Adipocyte (in vitro differentiated cells): ENCODE measurements around the gene CD72.
A peak's percentile ranks its signal among the peaks of the same experiment; 100 is the strongest.
"Not testable (repeated sequence)": the region's sequence is repeated elsewhere in the genome, so short reads cannot be mapped to it uniquely, and the experiment has no call there.

ENCODE experiments used
- DNase-seq: peaks from one replicate; pipeline ENCODE4 v3.0.0-alpha.2; 2015; ENCODE audit warnings: low read depth
- H3K27me3 ChIP-seq: replicated peaks from 2 replicates; pipeline ENCODE4 v1.7.0; 2013; ENCODE audit warnings: mild to moderate bottlenecking, low read length, moderate library complexity; ENCODE audit not compliant: control insufficient read depth, insufficient read depth
- H3K36me3 ChIP-seq: 2 replicates; pipeline ENCODE4 v1.7.0; 2013; ENCODE audit warnings: low read length, mild to moderate bottlenecking, moderate library complexity; ENCODE audit not compliant: control insufficient read depth, insufficient read depth, severe bottlenecking
- H3K4me1 ChIP-seq: 2 replicates; pipeline ENCODE4 v1.7.0; 2013; ENCODE audit warnings: mild to moderate bottlenecking, low read length, moderate library complexity; ENCODE audit not compliant: control insufficient read depth, insufficient read depth
- H3K4me3 ChIP-seq: 2 replicates; pipeline ENCODE4 v1.7.0; 2013; ENCODE audit warnings: mild to moderate bottlenecking, low read length, moderate library complexity
- H3K9ac ChIP-seq: 2 replicates; pipeline ENCODE4 v1.7.0; 2013; ENCODE audit warnings: mild to moderate bottlenecking, low read length, moderate library complexity
- H3K9me3 ChIP-seq: 2 replicates; pipeline ENCODE4 v1.7.0; 2013; ENCODE audit warnings: mild to moderate bottlenecking, low read length, moderate library complexity; ENCODE audit not compliant: control insufficient read depth

The CD72 gene

DNA sequence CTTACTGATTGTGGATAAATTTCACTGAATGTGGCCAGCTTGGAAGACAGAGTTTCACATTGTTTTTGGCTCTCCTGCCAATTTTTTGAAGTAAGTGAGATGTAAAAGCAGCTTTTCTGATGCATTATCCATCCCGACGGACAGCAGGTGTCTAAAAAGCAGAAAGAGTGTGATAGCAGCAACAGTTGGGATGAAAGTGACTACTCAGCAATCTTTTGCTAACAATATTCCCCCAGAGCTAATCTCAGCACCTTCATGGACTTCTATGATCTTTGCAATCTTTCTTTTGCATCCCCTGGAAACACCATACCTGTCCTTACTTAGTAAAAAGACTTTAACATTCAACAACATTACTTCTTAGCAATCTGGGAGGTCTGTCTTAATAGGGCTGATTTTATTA, 5.4 kb downstream of the CD72 start:
- Histone ChIP-seq H3K9ac (no peak overlapping the region), H3K27me3 (no peaks in the 10 kb centered on the region), H3K4me1 (no peaks in the 10 kb centered on the region)

DNA sequence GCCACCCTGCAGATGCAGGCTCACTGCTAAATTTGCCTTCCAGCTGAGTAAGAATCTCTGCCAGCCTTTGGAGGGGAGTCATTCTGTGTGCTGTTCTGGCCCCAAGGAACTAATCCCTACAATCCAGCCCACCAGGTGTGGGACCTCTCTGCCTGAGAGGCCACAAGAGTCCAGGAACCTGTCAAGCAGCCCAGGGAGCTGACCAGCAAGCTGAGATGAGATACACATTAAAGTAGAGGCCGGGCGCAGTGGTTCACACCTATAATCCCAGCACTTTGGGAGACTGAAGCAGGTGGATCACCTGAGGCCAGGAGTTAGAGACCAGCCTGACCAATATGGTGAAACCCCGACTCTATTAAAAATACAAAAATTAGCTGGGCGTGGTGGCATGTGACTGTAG, 6.1 kb downstream of the CD72 start:
- not testable (repeated sequence) for H3K9me3 ChIP-seq, DNase-seq

More for the DNA sequence above, 5.4 kb downstream of the CD72 start:
- no peak overlapping the region for H3K4me3 ChIP-seq
- H3K9me3 ChIP-seq, result no peaks in the 10 kb centered on the region
- H3K36me3 ChIP-seq, result peaks cover 24% of the 10 kb centered on the region
- DNase-seq, result no peak

DNA sequence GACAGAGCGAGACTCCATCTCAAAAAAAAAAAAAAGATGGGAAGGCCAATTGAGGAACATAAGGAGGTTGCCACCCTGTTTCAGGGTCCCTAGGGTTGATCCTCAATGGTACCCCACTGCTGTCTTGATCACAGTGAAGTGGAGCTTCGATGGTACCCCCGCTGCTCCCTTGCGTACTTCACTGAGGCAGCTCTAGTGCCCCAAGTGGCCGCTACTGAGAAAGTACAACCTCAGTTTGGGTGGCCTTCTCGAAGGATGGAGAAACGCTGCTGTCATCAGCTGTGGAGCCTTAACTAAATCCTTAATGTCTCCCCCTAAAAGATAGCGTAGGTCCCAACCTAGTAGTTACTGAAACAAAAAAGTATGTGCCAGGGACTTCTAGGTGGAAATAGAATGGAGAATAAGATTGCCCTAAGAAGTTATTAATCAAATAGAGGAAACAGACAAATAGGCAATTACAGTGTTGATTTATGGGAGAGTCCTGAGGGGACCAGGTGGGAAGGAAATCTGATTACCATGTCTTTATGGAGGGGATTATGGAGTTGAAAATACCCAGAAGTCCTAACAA, 6.9 kb downstream of the CD72 start:
- H3K36me3 ChIP-seq, result peaks cover 32% of the 10 kb centered on the region
- peaks cover 8% of the 10 kb centered on the region for H3K4me1 ChIP-seq
- no peak overlapping the region for H3K4me3 ChIP-seq
- no peaks in the 10 kb centered on the region for H3K9me3 ChIP-seq
- no peaks in the 10 kb centered on the region for H3K27me3 ChIP-seq
- no peak overlapping the region for H3K9ac ChIP-seq
- peak; percentile 70 for DNase-seq

More for the DNA sequence above, 6.1 kb downstream of the CD72 start:
- not testable (repeated sequence) for H3K4me3 ChIP-seq, H3K27me3 ChIP-seq, H3K4me1 ChIP-seq, H3K9ac ChIP-seq
- peaks cover 32% of the 10 kb centered on the region for H3K36me3 ChIP-seq

DNA sequence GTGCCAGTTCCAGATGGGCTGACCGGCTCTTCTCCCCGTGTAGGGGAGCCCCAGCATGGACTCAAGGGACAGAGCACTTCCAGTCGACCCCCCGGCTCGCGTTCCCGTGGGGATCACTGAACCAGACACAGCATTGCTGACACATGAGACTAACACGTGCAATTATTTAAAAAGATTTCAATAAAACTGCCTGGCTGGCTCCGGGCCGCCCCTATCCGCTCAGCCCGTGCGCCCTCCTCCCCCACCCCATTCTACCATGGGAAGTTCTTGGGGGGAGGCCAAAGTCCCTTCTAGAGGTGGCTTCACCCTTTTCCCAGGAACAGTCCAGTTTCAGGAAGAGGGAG, 8.4 kb downstream of the CD72 start:
- Histone ChIP-seq H3K4me1 (peaks cover 14% of the 10 kb centered on the region), H3K9me3 (no peaks in the 10 kb centered on the region), H3K36me3 (peaks cover 32% of the 10 kb centered on the region)

DNA sequence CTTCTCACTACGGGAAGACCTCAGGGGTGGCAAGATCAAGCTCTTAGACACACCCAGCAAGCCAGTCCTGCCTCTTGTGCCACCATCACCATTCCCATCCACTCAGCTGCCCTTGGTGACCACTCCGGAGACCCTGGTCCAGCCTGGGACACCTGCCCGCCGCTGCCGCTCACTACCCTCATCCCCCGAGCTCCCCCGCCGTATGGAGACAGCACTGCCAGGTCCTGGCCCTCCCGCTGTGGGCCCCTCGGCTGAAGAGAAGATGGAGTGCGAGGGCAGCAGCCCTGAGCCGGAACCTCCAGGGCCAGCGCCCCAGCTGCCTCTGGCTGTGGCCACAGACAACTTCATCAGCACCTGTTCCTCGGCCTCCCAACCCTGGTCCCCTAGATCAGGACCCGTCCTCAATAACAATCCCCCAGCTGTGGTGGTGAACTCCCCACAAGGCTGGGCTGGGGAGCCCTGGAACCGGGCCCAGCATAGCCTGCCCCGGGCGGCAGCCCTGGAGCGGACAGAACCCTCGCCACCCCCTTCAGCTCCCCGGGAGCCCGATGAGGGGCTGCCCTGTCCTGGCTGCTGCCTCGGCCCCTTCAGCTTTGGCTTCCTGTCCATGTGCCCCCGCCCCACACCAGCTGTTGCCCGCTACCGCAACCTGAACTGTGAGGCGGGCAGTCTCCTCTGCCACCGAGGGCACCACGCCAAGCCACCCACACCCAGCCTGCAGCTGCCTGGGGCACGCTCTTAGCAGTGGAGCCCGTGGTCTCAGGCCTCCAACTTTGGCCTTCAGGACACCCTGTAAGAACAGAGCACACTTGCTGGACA, 9.0 kb downstream of the CD72 start:
- Histone ChIP-seq H3K27me3 (no peaks in the 10 kb centered on the region), H3K36me3 (peaks cover 32% of the 10 kb centered on the region), H3K9me3 (no peaks in the 10 kb centered on the region), H3K4me3 (no peak overlapping the region), H3K4me1 (peaks cover 20% of the 10 kb centered on the region), H3K9ac (no peak overlapping the region)
- no peak for DNase-seq

More for the DNA sequence above, 8.4 kb downstream of the CD72 start:
- no peak overlapping the region for H3K9ac ChIP-seq
- H3K4me3 ChIP-seq, result no peak overlapping the region
- H3K27me3 ChIP-seq, result no peaks in the 10 kb centered on the region
- DNase-seq, result no peak

DNA sequence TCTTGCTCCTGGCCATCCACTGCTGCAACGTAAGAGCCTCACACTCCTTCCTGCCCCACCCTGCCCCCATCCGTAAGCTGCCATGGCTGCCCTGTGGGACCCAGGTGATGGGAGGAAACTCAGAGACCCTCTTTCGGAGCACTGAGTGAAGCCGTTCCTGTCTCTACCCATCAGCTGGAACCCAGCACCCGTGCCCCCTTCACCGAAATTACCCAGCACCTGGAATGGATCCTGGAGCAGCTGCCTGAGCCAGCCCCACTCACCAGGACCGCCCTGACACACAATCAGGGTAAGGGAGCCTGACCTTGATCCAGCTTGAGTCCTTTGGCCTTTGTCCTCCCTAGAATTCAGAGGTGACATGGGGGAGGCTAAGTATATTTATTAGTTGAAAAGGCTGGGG, 10.0 kb downstream of the CD72 start:
- Histone ChIP-seq H3K27me3 (no peaks in the 10 kb centered on the region), H3K4me3 (no peak overlapping the region)

DNA sequence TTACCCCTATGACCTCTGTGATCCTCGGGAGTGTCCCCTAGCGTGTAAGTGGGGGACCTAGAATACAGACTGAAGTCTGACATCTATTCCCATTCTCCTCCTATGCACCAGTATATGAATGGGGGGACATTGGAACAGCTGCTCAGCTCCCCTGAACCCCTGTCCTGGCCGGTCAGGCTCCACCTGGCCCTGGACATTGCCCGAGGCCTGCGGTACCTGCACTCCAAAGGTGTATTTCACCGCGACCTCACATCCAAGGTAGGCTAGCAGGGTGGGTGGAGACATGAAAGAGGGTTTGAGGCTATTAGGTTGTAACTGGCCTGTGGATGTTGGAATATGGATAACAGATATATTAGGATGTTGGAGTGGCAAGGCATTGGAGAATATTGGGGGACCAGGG, 11.5 kb downstream of the CD72 start:
- no peaks in the 10 kb centered on the region for H3K9me3 ChIP-seq

More for the DNA sequence above, 10.0 kb downstream of the CD72 start:
- H3K9me3 ChIP-seq, result no peaks in the 10 kb centered on the region
- peaks cover 21% of the 10 kb centered on the region for H3K4me1 ChIP-seq
- no peak overlapping the region for H3K9ac ChIP-seq
- H3K36me3 ChIP-seq, result peaks cover 32% of the 10 kb centered on the region
- DNase-seq, result no peak

DNA sequence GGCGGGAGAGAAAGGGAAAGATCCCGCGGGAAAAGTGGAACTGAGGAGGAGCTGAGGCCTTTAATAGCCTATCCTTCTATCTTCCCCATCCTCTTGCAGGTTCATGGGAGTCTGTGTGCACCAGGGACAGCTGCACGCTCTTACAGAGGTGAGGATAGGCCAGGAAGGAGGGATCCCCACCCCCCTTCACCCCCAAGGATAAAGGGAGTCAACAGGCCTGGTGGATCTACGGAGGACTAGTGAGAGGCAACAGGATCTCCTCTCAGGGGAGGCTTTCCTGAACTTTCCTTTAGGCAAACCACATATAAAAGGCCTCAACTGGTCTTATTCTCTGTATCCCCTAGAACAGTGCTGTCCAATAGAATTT, 12.1 kb downstream of the CD72 start:
- H3K27me3 ChIP-seq, result no peaks in the 10 kb centered on the region
- H3K36me3 ChIP-seq, result peaks cover 32% of the 10 kb centered on the region
- peak overlapping the region; percentile 89 for H3K9ac ChIP-seq
- H3K9me3 ChIP-seq, result no peaks in the 10 kb centered on the region
- DNase-seq, result peak; percentile 37
- peaks cover 28% of the 10 kb centered on the region for H3K4me1 ChIP-seq
- H3K4me3 ChIP-seq, result peak overlapping the region; percentile 92

More for the DNA sequence above, 11.5 kb downstream of the CD72 start:
- Histone ChIP-seq H3K36me3 (peaks cover 32% of the 10 kb centered on the region), H3K27me3 (no peaks in the 10 kb centered on the region), H3K9ac (peak overlapping the region; percentile 89), H3K4me3 (peak overlapping the region; percentile 92), H3K4me1 (peaks cover 28% of the 10 kb centered on the region)
- no peak for DNase-seq

DNA sequence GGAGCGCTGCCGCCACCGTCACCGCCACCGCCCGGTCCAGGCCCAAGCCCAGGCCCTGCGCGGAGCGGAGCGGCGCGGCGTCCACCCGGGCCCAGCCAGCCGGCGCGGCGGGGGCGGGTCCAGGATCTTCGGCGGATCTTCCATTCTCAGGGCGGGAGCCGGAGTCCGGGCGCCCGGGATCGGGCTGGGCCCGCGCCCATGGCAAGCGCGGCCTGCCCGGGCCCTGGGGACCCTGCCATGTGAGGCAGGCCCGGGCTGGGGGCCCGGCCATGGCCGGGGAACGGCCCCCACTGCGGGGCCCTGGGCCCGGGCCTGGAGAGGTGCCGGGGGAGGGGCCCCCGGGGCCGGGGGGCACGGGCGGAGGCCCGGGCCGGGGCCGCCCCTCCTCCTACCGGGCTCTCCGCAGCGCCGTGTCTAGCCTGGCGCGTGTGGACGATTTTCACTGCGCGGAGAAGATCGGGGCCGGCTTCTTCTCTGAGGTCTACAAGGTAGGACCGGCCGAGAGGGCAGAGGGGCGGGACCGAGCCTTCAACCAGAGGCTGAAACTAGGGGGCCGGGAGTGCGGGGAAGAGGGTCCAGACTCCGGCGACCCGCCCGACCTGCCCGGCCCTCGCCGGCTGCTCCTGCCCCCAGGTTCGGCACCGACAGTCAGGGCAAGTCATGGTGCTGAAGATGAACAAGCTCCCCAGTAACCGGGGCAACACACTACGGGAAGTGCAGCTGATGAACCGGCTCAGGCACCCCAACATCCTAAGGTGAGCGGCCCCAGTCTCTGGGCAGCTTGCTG, 12.7 kb downstream of the CD72 start:
- DNase-seq, result peak; percentile 73
- Histone ChIP-seq H3K36me3 (peaks cover 32% of the 10 kb centered on the region), H3K9ac (peak overlapping the region; percentile 89)

DNA sequence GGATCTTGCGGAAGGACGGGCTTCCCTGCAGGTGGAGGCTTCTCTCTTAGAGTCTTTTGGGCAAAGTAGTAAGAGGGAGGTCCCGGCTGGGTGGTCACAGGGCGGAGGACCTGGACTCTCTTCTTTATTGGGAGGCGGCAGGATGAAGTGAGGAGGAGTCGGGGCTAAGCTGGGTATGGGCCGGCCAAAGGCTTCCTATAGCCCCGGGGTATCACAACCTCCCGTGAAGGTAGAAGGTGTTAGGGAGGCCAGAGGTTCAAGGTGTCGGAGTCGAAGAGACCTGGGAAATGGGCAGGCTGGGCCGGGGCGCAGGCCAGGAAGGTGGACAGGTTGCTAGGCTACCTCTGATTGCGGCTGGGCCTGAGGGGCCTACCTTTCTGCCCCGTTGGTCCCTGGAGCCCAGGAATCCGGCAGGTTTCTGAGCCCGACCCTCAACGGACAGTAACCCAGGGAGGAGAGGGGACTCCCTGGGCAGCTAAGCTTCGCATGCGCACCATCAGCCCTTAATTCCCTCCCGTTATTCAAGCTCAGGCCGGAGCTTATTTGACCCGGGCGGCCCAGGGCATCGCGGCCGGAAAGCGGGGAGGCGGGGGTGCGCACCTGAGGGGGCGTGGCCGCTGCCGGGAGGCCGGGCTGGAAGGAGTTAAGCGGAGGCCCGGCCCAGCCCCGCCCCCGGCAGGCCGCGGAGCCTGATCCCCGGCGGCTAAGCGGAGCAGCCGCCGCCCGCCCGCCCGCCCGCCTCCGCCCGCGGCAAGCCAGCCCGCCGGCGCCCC, 13.4 kb downstream of the CD72 start, which contains the start of gene TESK1:
TESK1 (plus strand) TSS at position 685 of the 773 bp plus-strand sequence. CDS start 358 bp downstream, outside the sequence.
- peak within 1 kb of the TSS; percentile 89 for H3K9ac ChIP-seq
- peak within 1 kb of the TSS; percentile 92 for H3K4me3 ChIP-seq
- DNase-seq, result peak; percentile 83
- no peaks in the 10 kb centered on the region for H3K27me3 ChIP-seq
- H3K4me1 ChIP-seq, result peaks cover 32% of the 10 kb centered on the region
- no peaks in the 10 kb centered on the region for H3K9me3 ChIP-seq
- H3K36me3 ChIP-seq, result peaks cover 27% of the 10 kb centered on the region

More for the DNA sequence above, 12.7 kb downstream of the CD72 start:
- Histone ChIP-seq H3K9me3 (no peaks in the 10 kb centered on the region), H3K4me3 (peak overlapping the region; percentile 92), H3K4me1 (peaks cover 28% of the 10 kb centered on the region), H3K27me3 (no peaks in the 10 kb centered on the region)
